ENCODE data around the gene PITRM1. TPM values are rescaled to one million over a fixed set of nuclear protein-coding genes. Genes with fewer than 3 reads are reported as not detected.
"Not testable (repeated sequence)": the region's sequence is repeated elsewhere in the genome, so short reads cannot be mapped to it uniquely, and the experiment has no call there.

Gene PITRM1
- polyA plus RNA-seq, 12 donors = 41.3 to 68.1 (median 58.8) TPM; not detected in 1

DNA sequence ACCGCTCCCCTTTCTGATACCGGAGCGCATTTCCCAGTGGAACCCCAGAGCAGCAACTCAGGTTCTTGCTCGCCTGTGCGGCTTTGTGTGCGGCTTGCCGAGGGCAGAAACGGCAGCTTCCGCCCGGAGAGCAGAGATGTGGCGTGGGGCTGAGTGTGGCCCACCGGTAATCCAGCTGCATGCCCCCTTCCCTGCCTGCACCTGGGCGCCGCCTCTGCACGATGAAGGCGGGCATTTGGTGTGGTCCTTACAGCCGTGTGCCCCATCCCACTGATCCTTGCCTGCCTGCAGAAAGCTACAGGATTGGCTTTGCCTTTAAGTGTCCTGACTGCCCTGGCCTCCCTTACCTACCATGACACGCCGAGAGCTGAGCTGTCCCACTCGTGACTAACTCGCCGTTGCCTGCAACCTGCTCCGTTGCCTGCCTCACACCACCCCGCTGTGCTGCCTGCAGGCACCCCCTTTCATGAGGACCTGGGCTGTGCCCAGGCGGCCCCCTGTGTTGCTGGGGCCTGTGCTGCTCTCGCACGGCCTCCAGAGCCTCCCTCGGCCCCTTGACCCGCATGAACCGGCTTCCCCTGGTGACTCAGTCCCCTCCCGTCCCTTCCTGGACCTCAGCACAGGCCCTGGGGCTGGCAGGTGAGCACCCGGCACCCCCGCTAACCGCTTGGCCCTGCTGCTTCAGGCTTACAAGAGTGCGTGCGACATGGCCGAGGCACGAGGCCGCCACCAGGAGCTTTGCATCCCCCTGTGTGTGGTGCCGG lies 48.0 kb downstream of the PITRM1 start:
- DNase-seq = no peak

DNA sequence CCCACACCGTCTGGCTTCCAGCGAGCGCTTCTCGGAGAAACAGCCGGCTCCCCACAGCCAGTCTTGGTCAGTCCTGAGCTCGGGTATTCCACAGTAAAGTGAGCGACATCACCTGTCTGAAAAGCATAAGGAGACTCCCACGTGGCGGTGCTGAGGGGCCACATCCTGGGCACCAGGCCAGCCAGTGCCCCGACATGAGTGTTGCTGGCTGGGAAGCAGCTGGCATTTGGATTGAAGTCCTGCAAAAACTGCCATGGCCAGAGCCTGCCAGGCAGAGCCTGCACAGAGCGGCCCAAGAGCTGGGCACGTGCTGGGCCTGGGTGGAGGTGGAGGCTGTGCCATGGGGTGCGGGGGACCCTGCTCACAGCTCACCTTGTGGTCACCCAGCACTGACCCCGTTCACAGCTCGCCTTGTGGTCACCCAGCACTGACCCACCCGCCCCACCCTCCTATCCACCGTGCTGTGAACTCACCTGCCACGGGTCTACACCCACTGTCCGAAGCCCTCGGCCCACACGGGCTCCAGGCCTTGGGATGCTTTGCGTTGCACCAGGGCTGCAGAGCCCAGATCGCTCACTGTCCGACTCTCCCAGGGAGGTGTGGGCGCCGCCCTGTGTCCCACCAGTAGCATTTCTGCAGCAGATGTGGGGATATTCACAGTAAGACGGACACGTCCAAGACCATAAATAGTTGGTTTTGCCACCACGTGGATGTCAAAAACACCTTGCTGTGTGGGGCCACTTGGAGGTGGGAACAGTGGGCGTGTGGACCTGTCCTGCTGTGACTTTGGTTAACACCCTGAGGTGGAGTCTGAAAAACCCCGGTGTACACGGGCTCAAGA lies 48.8 kb downstream of the PITRM1 start:
- no peak for DNase-seq

DNA sequence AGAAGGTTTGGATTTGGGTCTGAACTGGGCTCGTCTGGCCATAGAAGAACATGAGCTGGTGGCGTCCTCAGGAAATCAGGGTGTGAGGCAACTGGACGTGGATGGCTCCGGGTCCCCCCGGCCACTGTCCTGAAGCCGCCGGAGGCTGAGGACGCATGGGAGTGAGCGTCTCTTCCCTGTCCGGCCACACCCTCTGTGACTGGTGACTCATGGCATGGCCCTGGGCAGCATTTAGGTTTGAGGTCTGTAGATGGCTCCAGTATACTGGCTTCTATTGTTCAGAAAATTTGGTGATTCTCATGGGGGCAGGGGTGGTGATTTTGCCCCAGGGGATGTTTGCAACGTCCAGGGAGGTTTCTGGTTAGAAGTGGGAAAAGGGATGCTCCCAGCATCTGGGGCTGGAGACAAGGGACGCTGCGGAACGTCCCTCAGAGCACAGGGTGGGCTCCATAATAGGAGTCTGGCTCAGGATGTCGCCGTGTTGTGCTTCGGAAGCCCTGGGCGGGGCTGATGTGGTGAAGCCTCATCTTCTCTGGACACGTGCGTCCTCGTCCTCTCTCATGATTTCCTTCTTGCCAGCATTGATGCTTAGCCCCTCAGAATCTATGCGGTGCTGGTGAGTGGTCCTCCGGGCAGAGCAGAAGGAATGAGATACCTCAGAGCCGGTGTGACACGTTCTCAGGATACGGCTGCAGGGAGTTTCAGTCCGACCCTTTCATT lies 49.9 kb downstream of the PITRM1 start:
- DNase-seq = no peak

DNA sequence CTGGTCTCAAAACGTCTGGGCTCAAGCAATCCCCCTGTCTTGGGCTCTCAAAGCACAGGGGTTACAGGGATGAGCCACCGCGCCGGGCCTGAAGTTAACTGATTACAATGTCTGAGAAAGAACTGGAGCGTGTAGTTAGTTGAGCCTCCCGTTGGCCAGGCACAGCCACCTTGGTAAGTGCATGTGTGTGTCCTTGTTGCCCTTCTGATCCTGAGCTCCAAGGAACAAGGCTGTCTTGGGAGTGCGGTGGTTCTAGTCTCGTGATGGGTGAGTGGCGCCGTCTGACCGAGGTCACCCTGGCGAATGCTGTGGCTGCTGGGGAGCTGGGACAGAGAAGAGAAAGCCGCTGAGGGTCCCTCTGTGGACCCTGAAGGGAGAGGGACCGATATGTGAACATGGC lies 50.5 kb downstream of the PITRM1 start:
- DNase-seq = no peak

DNA sequence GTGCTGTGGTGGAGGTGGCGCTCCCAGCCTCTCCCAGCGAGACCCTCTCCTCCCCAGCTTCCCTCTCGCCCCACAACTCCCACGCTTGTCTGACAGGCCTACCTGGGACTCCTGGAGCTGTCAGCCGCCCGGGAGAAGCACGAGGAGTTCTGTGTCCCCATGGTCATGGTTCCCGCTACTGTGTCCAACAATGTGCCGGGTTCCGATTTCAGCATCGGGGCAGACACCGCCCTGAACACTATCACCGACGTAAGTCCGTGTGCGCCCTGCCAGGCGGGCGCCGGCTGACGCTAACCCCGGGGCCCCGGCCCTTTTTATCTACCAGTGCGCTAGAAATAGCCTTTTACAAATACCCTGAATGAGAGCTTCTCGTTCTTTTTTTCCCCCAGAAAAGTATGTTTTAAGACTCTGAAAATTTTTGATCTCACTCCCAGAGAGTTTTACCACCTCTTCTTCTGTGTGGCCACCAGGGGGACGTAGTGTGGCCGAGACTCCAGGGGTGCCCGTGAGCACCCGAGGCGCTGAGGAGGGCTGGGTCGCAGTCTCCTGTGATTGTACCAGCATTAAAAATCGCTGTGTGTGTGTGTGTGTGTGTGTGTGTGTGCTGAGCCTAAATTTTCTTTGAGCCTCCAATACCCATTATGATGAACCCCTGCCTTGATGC lies 52.7 kb downstream of the PITRM1 start:
- DNase-seq = no peak

DNA sequence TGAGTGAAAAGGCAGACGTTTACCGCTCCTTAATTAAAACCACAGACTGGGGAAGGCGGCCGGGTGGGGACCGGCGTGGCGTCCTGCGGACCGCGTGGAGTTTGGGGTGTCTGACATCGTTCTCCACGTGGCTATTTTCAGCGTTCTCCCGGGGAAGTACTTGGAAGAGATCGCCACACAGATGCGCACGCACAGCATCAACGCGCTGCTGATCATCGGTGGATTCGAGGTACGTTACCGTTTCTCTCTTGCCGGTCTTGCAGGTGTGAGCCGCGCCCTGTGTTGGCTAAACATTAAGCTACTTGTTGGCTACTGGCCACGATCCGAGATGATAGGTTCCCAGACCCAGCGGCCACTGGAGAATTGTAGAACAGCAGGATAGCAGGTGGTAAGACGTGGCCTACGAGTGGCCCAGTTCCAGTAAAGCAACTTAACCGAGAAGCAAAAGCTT lies 53.9 kb downstream of the PITRM1 start:
- DNase-seq = no peak

DNA sequence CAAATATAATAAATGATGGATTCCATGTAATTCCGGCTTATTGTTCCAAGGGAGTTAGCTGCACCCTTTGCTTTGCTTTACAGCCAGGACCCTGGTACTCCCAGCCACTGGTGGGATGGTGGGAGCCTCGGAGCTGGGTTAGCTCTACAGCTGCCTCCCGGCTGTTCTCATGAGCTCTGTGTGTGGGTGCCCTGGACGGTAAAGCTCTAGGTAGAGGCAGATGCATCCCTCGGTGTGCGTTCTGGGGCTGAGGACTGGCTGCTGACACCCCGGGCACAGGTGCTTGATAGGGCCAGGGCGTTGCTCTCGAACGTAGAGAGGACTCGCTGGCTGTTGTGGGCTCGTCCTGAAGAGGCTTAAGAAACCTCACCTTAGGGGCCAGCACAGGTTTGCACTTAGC lies 55.1 kb downstream of the PITRM1 start:
- no peak for DNase-seq

DNA sequence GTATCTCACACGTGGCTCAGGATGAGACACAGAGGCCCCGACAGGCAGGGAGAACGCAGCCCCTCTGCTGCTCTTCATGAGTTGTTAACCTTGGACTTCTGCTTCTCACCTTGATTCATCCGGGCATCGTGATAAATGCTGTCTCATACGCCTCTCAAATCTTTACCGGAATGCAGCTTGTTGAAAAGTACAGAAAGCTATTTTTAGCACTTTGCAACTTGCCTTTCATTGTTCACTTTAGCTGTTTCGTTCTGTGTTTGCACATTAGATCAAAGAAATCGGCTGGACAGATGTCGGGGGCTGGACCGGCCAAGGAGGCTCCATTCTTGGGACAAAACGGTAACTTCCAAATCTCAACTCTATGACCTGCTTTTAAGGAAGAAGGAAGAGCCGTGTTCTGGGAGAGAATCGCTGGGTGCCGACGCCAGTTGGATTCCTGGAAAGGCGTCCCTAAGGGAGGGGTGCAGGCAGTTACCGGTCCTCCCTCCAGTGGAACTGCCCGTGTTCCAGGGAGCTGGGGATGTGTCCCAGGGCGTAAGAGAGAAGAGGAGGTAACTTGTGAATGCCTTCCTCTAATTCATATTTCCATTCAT lies 56.0 kb downstream of the PITRM1 start:
- no peak for DNase-seq

DNA sequence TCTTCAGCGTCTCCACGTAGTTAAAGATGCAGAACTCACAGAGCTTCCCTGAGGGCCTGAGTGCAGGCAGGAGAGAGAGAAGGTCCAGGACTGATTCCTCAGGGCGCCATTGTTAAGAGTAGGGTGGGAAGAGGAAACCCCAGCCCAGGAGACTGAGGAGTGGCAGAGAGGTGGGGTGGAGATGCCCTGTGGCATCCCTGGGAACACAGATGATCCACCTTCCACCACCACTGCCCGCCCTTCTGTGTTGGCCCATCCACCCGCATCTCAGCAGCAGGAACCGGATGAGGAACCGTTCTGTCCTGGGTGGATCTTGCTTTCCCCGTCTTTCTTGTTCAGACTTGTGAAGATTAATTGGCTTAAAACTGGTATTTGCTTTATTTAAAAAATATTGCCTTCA lies 56.9 kb downstream of the PITRM1 start:
- DNase-seq = no peak

DNA sequence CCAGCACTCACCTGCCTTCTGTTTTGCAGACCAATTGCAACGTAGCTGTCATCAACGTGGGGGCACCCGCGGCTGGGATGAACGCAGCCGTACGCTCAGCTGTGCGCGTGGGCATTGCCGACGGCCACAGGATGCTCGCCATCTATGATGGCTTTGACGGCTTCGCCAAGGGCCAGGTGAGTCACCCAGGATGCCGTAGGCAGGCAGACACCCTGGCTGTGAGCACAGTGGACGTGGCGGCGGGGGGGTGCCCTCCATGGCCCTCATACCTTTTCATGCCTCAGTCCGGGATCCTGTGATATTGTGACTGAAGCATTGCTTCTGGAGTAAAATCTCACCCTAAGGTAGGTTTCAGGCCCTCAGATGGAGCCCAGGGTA lies 59.2 kb downstream of the PITRM1 start:
- no peak for DNase-seq

DNA sequence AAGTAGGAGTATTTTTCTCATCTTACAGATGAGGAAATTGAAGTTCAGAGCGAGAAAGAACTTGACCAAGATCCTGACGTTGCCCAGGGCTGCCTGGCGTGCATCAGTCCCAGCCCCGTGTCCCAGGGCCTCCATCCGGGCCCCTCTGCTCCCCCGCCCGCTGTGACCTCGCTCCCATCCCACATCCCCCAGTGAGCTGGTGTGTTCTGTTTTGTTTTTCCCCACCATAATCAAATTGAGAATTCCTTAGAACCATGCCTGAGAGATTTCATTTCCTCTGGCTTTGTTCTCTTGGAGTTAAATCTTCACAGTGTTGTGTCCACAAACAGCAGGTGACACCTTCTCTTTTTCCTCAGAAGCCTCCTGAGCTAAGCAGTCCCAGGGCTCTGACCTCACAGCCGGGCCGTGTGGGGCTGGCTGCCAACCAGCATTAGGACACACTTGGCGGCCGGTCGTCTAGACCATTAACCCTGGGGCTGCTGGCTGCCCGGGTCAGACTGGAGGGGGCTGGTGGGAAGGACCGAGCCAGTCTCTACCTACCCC lies 60.9 kb downstream of the PITRM1 start:
- DNase-seq = no peak

DNA sequence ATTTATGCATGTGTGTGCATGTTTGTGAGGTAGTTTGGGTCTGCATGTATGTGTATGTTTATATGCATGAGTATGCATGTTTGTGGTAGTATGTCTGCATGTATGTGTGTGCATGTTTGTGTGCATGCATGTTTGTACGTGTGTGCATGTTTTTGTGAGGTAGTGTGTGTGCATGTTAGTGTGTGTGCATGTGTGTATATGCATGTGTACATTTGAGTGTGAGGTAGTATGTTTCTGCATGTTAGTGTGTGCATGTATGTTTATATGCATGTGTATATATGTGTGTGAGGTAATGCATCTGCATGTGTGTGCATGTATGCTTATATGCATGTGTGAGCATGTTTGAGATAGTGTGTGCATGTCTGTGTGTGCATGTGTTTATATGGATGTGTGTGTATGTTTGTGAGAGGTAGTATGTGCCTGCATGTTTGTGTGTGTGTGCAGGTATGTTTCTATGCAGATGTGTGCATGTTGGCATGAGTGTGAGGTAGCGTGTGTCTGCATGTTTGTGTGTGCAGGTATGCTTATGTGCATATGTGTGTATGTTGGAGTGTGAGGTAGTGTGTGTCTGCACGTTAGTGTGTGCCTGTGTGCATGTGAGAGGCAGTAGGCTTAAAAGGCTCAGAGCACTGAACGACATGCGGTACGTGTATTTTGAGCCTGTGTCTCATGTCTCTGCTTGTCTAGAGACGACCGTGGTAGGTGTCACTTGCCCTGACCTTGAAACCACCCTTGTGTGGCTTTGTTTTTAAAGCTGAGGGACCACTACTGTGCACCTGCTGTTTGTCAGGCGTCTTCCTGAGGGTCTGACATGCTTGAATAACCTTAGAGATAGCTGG lies 61.6 kb downstream of the PITRM1 start:
- no peak for DNase-seq

DNA sequence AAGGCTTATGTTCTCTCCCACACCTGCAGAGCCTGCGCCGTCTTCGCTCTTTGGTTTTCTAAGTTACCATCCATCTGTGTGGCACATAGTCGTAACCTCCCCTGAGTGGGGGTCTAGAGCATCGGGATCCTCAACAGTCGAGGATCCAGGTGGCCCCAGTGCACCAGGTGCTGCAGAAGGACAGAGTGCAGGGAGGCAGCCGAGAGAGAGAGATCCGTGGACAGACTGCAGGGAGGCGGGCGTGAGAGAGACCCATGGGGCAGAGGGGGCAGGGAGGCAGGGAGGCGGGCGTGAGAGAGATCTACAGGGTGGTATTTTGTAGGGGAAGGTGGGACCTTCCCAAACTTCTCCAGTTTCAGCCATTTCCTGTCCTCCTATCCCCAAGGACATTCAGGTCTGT lies 62.9 kb downstream of the PITRM1 start:
- no peak for DNase-seq

DNA sequence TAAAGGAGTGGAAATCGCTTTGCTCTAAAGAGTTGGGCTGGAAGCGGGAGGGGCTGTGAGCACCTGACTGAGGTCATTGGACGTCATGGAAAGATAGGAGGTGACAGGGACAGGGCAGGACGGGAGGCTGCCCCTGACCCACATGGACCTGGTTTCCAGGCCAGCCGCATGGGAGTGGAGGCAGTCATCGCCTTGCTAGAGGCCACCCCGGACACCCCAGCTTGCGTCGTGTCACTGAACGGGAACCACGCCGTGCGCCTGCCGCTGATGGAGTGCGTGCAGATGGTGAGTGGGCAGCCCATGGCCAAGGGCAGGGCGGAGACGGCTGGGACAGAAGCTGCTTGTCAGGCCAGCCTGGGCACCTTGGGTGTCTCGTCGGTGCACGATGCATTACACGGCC lies 63.4 kb downstream of the PITRM1 start:
- no peak for DNase-seq

DNA sequence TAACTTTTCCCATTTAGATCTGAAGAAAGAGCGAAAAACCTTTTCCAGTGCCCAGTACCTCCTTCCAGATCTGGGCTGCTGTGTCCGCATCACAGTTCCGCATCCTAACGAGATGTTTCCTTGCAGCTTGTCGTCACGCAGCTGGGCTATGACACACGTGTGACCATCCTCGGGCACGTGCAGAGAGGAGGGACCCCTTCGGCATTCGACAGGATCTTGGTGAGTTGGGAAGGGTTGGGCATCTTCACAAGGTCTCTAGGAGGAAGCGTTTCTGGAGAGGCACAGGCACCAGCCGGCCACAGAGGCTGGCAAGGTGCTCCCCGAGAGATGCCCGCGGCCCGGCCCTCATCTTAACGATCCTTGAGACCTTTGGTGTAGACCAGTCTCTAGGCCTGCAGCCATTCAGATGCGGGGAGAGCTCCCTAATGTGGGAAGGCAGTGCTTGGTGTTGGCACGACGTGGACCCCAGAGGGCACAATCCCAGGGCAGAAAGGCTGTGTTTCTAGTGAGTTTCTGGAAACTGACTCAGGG lies 63.9 kb downstream of the PITRM1 start:
- no peak for DNase-seq

DNA sequence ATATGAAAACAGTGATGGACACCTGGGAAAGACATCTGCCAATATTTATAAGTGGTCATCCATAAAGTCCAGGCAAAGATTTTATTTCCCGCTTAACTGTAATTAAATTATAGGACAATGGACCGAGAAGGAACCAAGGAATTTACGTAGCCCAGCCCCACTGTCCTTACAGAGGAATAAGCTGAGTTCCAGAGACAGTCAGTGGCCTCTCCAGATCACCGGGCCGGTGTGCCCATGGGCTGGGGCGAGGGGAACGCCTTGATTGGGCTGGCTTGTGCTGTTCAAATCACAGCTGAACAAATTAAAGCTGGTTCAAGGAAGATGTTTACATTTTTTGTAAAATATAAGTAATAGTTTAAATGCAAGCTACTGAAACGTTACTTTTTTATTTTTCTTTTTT lies 64.5 kb downstream of the PITRM1 start:
- DNase-seq = no peak

DNA sequence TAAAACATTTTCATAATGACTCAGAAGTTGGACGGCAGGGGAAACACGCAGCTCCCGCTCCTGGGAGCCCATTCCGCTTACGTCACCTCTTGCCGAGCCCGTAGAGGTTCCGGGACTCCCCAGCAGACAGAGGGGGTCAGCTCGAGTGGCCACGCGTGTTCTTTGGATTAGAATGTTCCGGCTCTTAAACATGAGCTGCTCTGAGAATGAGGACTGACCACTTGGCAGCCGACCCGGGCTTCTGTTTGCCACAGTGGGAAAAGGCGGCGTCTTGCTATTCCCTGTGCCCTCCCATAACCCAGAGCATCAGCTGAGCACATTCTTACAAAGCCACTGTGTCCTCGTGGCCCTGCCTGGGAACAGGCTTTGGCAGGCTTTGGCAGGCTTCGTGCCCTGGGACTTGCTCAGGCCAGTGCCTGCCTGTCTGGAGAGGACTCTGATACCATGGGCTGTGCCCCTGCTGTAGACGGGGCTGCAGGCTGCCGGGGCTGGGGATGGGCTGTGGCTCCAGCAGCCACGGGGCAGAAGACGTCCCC lies 65.1 kb downstream of the PITRM1 start:
- peak; percentile 73 for DNase-seq

DNA sequence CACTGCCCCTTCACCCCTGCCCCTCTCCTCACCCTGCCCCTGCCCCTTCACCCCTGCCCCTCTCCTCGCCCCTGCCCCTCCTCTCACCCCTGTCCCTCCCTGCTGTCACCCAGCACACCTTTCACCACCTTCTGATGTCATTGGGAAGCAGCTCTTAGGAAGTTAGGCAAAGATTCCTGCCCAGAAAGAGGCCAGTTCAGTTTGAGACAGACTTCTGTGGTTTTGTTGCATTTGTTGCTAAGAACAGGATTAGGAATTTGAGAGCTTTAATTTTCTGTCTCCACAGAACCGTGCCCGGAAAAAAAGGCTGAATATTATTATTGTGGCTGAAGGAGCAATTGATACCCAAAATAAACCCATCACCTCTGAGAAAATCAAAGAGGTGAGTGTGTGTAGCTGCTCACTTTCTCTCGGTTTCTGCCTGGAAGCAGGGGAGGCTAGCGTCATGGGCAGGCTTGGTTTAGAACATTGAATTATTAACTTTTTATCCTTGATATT lies 65.6 kb downstream of the PITRM1 start:
- DNase-seq = no peak

DNA sequence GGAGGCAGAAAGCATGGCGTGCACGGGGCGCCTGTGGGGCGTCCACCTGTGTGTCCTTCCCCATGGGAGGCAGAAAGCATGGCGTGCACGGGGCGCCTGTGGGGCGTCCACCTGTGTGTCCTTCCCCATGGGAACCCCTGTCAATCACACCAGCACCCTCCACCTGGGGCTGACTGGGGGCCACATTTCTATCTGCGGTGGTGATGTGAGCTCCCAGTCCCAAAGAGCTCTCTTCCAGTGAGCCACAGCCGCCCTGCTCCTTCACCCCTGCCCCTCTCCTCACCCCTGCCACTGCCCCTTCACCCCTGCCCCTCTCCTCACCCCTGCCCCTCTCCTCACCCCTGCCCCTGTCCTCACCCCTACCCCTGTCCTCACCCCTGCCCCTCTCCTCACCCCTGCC lies 66.3 kb downstream of the PITRM1 start:
- not testable (repeated sequence) for DNase-seq

DNA sequence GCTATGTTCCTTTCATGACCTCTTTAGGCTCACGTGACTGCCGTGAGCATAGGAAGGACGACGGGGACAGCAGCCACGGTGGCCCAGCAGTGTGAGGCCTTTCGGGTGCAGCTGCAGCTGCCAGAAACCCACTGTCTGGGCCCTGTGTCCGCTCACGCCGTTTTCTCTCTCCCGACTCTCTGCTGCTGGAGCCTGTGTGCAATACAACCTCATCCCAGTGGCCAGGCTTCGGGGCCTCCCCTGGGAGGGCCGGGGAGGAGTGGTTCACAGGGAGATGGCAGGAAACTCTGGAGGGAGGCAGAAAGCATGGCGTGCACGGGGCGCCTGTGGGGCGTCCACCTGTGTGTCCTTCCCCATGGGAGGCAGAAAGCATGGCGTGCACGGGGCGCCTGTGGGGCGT lies 66.7 kb downstream of the PITRM1 start:
- no peak for DNase-seq

All from muscle of arm (tissue), 12 donors.